GM12878 (cell line): ENCODE results near the gene BIN1. TPM values are rescaled to one million over a fixed set of nuclear protein-coding genes. Genes with fewer than 3 reads are reported as not detected.
A peak's percentile ranks its signal among the peaks of the same experiment; 100 is the strongest.

ENCODE experiments used
- ATAC-seq: fragments of 200-7000 bp; cut with Tn5 transposase; 3 replicates; pipeline ENCODE4 v1.9.1; 2020; ENCODE audit warnings: mild to moderate bottlenecking, moderate library complexity
- BruUV-seq: library from RNA; stranded (reverse); fragments of 400-500 nt; replicated peaks from 2 replicates; lab custom pipeline; 2021; lab: Mats Ljungman, UMichigan
- CTCF ChIA-PET: fragments of 300-600 bp; sonication (Branson Sonifier 250); formaldehyde crosslinking; extraction: SDS; loops from one replicate; lab custom pipeline; 2021; ENCODE audit warnings: inconsistent platforms; lab: Yijun Ruan, JAX
- POLR2A ChIA-PET: fragments of 350-600 bp; formaldehyde crosslinking; extraction: SDS; loops from one replicate; lab custom pipeline; 2021; ENCODE audit warnings: inconsistent platforms; lab: Charles Lee
- RAD21 ChIA-PET: fragments of 300-600 bp; sonication (Branson Sonifier 250); formaldehyde crosslinking; loops from one replicate; lab custom pipeline; 2023; ENCODE audit warnings: antibody characterized with exemption; ENCODE audit not compliant: unreplicated experiment; lab: Charles Lee
- SMC1A ChIA-PET: fragments of 300-600 bp; sonication (Branson Sonifier 250); formaldehyde crosslinking; loops from one replicate; lab custom pipeline; 2023; ENCODE audit not compliant: unreplicated experiment, uncharacterized antibody; lab: Charles Lee
- DNase-seq: peaks from one replicate; pipeline ENCODE4 v3.0.0-alpha.2; 2011; ENCODE audit warnings: low read depth, low spot score
- FAIRE-seq: peaks from 3 replicates; lab custom pipeline; 2011; peaks lifted over from hg19 to GRCh38; lab: Jason Lieb, UNC
- H2AFZ ChIP-seq: 2 replicates; pipeline ENCODE4 v1.6.0; 2011; ENCODE audit warnings: low read depth, low read length, control low read depth; ENCODE audit not compliant: control insufficient read depth
- H3K27ac ChIP-seq: 2 replicates; pipeline ENCODE4 v1.5.1; 2011; ENCODE audit warnings: control low read depth; ENCODE audit not compliant: control insufficient read depth, insufficient read depth
- H3K27me3 ChIP-seq, 2 experiments: replicated peaks in 1 of 2; 2 replicates each; pipeline versions ENCODE4 v1.6.0 to v1.6.1; 2011; ENCODE audit warnings: low read length in 1 of 2; ENCODE audit not compliant: control insufficient read depth in 2 of 2, insufficient read depth in 2 of 2
- H3K36me3 ChIP-seq, 2 experiments: 2 replicates each; pipeline ENCODE4 v1.5.1; 2011; ENCODE audit warnings: low read length in 1 of 2; ENCODE audit not compliant: control insufficient read depth in 2 of 2, insufficient read depth in 2 of 2
- H3K4me1 ChIP-seq: 2 replicates; pipeline ENCODE4 v1.6.1; 2011; ENCODE audit warnings: mild to moderate bottlenecking, low read length, moderate library complexity, mixed read lengths; ENCODE audit not compliant: control insufficient read depth, insufficient read depth
- H3K4me2 ChIP-seq: 2 replicates; pipeline ENCODE4 v1.6.0; 2011; ENCODE audit warnings: control low read depth; ENCODE audit not compliant: control insufficient read depth, insufficient read depth
- H3K4me3 ChIP-seq: fragments of 200-600 bp; sonication (generic); 2 replicates; pipeline ENCODE4 v1.5.1; 2016
- H3K79me2 ChIP-seq: 2 replicates; pipeline ENCODE4 v1.6.0; 2011; ENCODE audit warnings: low read length; ENCODE audit not compliant: control insufficient read depth, insufficient read depth
- H3K9ac ChIP-seq: 2 replicates; pipeline ENCODE4 v1.8.0; 2011; ENCODE audit warnings: low read length, control low read depth, mixed read lengths; ENCODE audit not compliant: control insufficient read depth, insufficient read depth
- H3K9me3 ChIP-seq: replicated peaks from 3 replicates; pipeline ENCODE4 v1.5.1; 2011; ENCODE audit warnings: mild to moderate bottlenecking, low read length; ENCODE audit not compliant: control insufficient read depth, insufficient read depth
- H4K20me1 ChIP-seq: 2 replicates; pipeline ENCODE4 v1.6.0; 2011; ENCODE audit not compliant: control insufficient read depth, insufficient read depth
- ATF7 ChIP-seq: fragments of 450-650 bp; IDR thresholded peaks from 2 replicates; pipeline ENCODE4 v1.6.1; 2016; ENCODE audit warnings: low read depth, mild to moderate bottlenecking
- CHD1 ChIP-seq: IDR thresholded peaks from 2 replicates; pipeline ENCODE4 v1.6.1; 2012; ENCODE audit warnings: low read depth, low read length, improper control_type of control experiment
- ETV6 ChIP-seq, 2 experiments: fragments of 450-650 bp in 1 of 2; IDR thresholded peaks in 1 of 2; conservative IDR thresholded peaks in 1 of 2; 2 replicates each; pipeline ENCODE4 v1.6.1; 2014; ENCODE audit warnings: antibody characterized with exemption in 1 of 2, borderline replicate concordance in 1 of 2, low read depth in 1 of 2, mild to moderate bottlenecking in 1 of 2, moderate library complexity in 1 of 2
- IRF3 ChIP-seq: fragments of 450-650 bp; IDR thresholded peaks from 2 replicates; pipeline ENCODE4 v1.6.1; 2014; ENCODE audit warnings: mild to moderate bottlenecking
- KAT2A ChIP-seq: conservative IDR thresholded peaks from 2 replicates; pipeline ENCODE4 v1.6.1; 2011; ENCODE audit warnings: low read depth, low read length; ENCODE audit not compliant: control insufficient read depth
- MEF2A ChIP-seq: IDR thresholded peaks from 2 replicates; pipeline ENCODE4 v1.6.1; 2011; ENCODE audit warnings: low read depth, mild to moderate bottlenecking, low read length, moderate library complexity; ENCODE audit not compliant: insufficient read depth
- NFYB ChIP-seq: IDR thresholded peaks from 2 replicates; pipeline ENCODE4 v1.6.1; 2011; ENCODE audit warnings: low read depth, mild to moderate bottlenecking, low read length, improper control_type of control experiment, moderate library complexity; ENCODE audit not compliant: insufficient read depth
- NRF1 ChIP-seq: conservative IDR thresholded peaks from 2 replicates; pipeline ENCODE4 v1.6.1; 2011; ENCODE audit warnings: mild to moderate bottlenecking, low read depth, low read length, improper control_type of control experiment
- REST ChIP-seq: IDR thresholded peaks from 2 replicates; pipeline ENCODE4 v1.6.1; 2012; ENCODE audit warnings: mild to moderate bottlenecking, low read depth, low read length
- TCF7 ChIP-seq: IDR thresholded peaks from 2 replicates; pipeline ENCODE4 v1.6.1; 2014; ENCODE audit warnings: antibody characterized with exemption, borderline replicate concordance
- WGBS: methylation state at CpG from one replicate; pipeline ENCODE4 v1.1.6; 2016; ENCODE audit warnings: low lambda C conversion rate; ENCODE audit not compliant: insufficient replicate concordance, insufficient coverage; ENCODE audit errors: missing lambda C conversion rate; 5-methylcytosine and 5-hydroxymethylcytosine counted together
- in situ Hi-C: fragments of 300-500 bp; cut with MboI; formaldehyde crosslinking; loops from 9 replicates; pipeline ENCODE4 v1.14.3; 2018; ENCODE audit warnings: mixed read lengths
- intact Hi-C: fragments of 100-400 bp; cut with micrococcal nuclease; formaldehyde crosslinking; loops from one replicate; pipeline ENCODE4 v1.14.2; 2022; ENCODE audit not compliant: unreplicated experiment
- polyA plus RNA-seq, 11 experiments: library from polyadenylated mRNA; depleted of rRNA in 4 of 11; unstranded in 6 of 11; stranded (reverse) in 5 of 11; fragments of >200 nt; fragmentation: Nextera tagmentation in 4 of 11; fragmentation: Illumina TruSeq in 1 of 11; extraction: Ambion mirVana in 4 of 11; extraction: Trizol in 1 of 11; gene quantifications; 1 replicate in 1 of 11; 2 replicates in 10 of 11; pipeline versions ENCODE4 v1.2.1 to v1.2.3, GENCODE V29; 2011 to 2016; ENCODE audit warnings: inconsistent platforms in 2 of 11, missing spikeins in 2 of 11, low read depth in 1 of 11
- total RNA-seq, 4 experiments: library from RNA; depleted of rRNA in 3 of 4; stranded (reverse); fragments of >200 nt in 3 of 4; fragmentation: Illumina TruSeq in 1 of 4; extraction: Trizol in 1 of 4; gene quantifications; 2 replicates each; pipeline versions ENCODE4 v1.2.1 to v1.2.3, GENCODE V29; 2013 to 2021

The BIN1 gene
- total and polyA plus RNA-seq, 10 of the 15 experiments (the other 5 are each of a cell fraction or from before 2014, with no cell fraction given): 0.32 to 21.3 (median 11.2) TPM

- intact Hi-C loops: no loop called here
- in situ Hi-C loops: no loop called here
- WGBS: 57% methylated on average over 18 of the region's 18 CpGs
- no peaks in the 10 kb centered on the region for H3K4me1 ChIP-seq
- H3K9ac ChIP-seq: no peak overlapping the region
- POLR2A ChIA-PET: no interaction called here
- DNase-seq (no peak), FAIRE-seq (no peak), ATAC-seq (no peak)
- TF ChIP-seq NRF1: no peak
- TF ChIP-seq NFYB: peak; percentile 52; the same call in 1 of the 2 replicates
- no peak for TF ChIP-seq IRF3
- SMC1A ChIA-PET: no interaction called here
- no peaks in the 10 kb centered on the region for H4K20me1 ChIP-seq
- no peaks in the 10 kb centered on the region; the same call in 2 of the 3 replicates for H3K9me3 ChIP-seq
- H3K4me2 ChIP-seq: no peak overlapping the region
- H2AFZ ChIP-seq: no peak overlapping the region
- CTCF ChIA-PET: no interaction called here
- no peak overlapping the region for H3K27ac ChIP-seq
- RAD21 ChIA-PET: interaction anchor here (1.4 kb wide), 1 partner anchor 80 kb away, joined by 3 read pairs; no protein-coding TSS in a partner anchor
- no peaks in the 10 kb centered on the region for H3K27me3 ChIP-seq
- BruUV-seq: no TSS peak
- no peak overlapping the region for H3K4me3 ChIP-seq
- no peaks in the 10 kb centered on the region for H3K79me2 ChIP-seq
- no peaks in the 10 kb centered on the region for H3K36me3 ChIP-seq
Measured at GRCh38 chr2:127146071-127146725, 39.2 kb upstream of the BIN1 start.

- ChIA-PET RAD21 (no interaction called here), CTCF (no interaction called here)
- no peak for FAIRE-seq
- TF ChIP-seq CHD1: no peak
- no peak for TF ChIP-seq MEF2A
- TF ChIP-seq KAT2A: no peak
- no peak for TF ChIP-seq ATF7
- TF ChIP-seq ETV6 (conservative IDR thresholded peaks at IDR 0.05 in 1 of 2, IDR thresholded peaks at IDR 0.05 in 1 of 2; ENCODE audit: borderline replicate concordance in 1 of 2, low read depth in 1 of 2): no peak
- TF ChIP-seq TCF7: no peak
- no peak for TF ChIP-seq REST
Measured at GRCh38 chr2:127145280-127145895, 38.4 kb upstream of the BIN1 start.

More at GRCh38 chr2:127145280-127145895, 38.4 kb upstream of the BIN1 start:
- Histone ChIP-seq H4K20me1 (no peaks in the 10 kb centered on the region), H3K36me3 (no peaks in the 10 kb centered on the region), H2AFZ (no peak overlapping the region), H3K9ac (no peak overlapping the region), H3K4me1 (no peaks in the 10 kb centered on the region), H3K4me2 (no peak overlapping the region), H3K79me2 (no peaks in the 10 kb centered on the region), H3K27ac (no peak overlapping the region), H3K9me3 (no peaks in the 10 kb centered on the region), H3K27me3 (no peaks in the 10 kb centered on the region), H3K4me3 (no peak overlapping the region)
- 8% methylated on average over 1 of the region's 1 CpG for WGBS
- DNase-seq (no peak), ATAC-seq (no peak)
- no TSS peak for BruUV-seq
- intact Hi-C loops (no loop called here), in situ Hi-C loops (no loop called here)
- ChIA-PET SMC1A (no interaction called here), POLR2A (no interaction called here)
